HG03064 (cell line): ENCODE data around the gene GRIP1.

Experiments used
- ATAC-seq: cut with Tn5 transposase; IDR thresholded peaks from one replicate; pipeline ENCODE4 v1.9.1; 2021; ENCODE audit warnings: low read depth; ENCODE audit not compliant: unreplicated experiment

GRIP1 gene

GRCh38 chr12:66467932-66468331, 210.9 kb downstream of the GRIP1 start:
- ATAC-seq, result no peak

- no peak for ATAC-seq
These were observed 217.5 kb downstream of the GRIP1 start for GRCh38 chr12:66461331-66461730.

GRCh38 chr12:66459944-66460482, 218.9 kb downstream of the GRIP1 start:
- ATAC-seq, result no peak

- no peak for ATAC-seq
These were observed 222.3 kb downstream of the GRIP1 start for GRCh38 chr12:66456612-66457011.

- peak; percentile 61 for ATAC-seq
These were observed 225.0 kb downstream of the GRIP1 start for GRCh38 chr12:66453844-66454243.

- no peak for ATAC-seq
These were observed 225.8 kb downstream of the GRIP1 start for GRCh38 chr12:66453120-66453519.

GRCh38 chr12:66449531-66449930, 229.3 kb downstream of the GRIP1 start:
- ATAC-seq, result no peak

- ATAC-seq, result no peak
These were observed 231.2 kb downstream of the GRIP1 start for GRCh38 chr12:66447643-66448042.

- no peak for ATAC-seq
These were observed 232.6 kb downstream of the GRIP1 start for GRCh38 chr12:66446276-66446675.

GRCh38 chr12:66441905-66442559, 236.8 kb downstream of the GRIP1 start:
- no peak for ATAC-seq

GRCh38 chr12:66438601-66439000, 240.3 kb downstream of the GRIP1 start:
- no peak for ATAC-seq

- ATAC-seq, result no peak
These were observed 248.8 kb downstream of the GRIP1 start for GRCh38 chr12:66430106-66430505.

- no peak for ATAC-seq
These were observed 250.0 kb downstream of the GRIP1 start for GRCh38 chr12:66428870-66429269.

GRCh38 chr12:66428261-66428660, 250.6 kb downstream of the GRIP1 start:
- no peak for ATAC-seq

- no peak for ATAC-seq
These were observed 252.2 kb downstream of the GRIP1 start for GRCh38 chr12:66426696-66427095.

- ATAC-seq, result no peak
These were observed 255.6 kb downstream of the GRIP1 start for GRCh38 chr12:66423266-66423665.

- ATAC-seq, result no peak
These were observed 260.0 kb downstream of the GRIP1 start for GRCh38 chr12:66418908-66419307.

GRCh38 chr12:66417217-66417616, 261.7 kb downstream of the GRIP1 start:
- ATAC-seq, result no peak

GRCh38 chr12:66409195-66409871, 269.5 kb downstream of the GRIP1 start:
- ATAC-seq, result no peak

GRCh38 chr12:66405395-66405794, 273.5 kb downstream of the GRIP1 start:
- ATAC-seq, result no peak

- no peak for ATAC-seq
These were observed 275.1 kb downstream of the GRIP1 start for GRCh38 chr12:66403746-66404145.

GRCh38 chr12:66399911-66400306, 279.0 kb downstream of the GRIP1 start:
- ATAC-seq, result no peak
